ENCODE data around the gene B4GALT2.

B4GALT2 gene

GRCh38 chr1:43969746-43970466 lies 9.1 kb upstream of the B4GALT2 start, which contains the start of gene DPH2:
DPH2 (plus strand) TSS chr1:43970010; CDS start chr1:43970176, 166 bp downstream.
- peak; percentile 99 for DNase-seq (ENCODE audit: low read depth)

GRCh38 chr1:43970502-43970901 lies 8.5 kb upstream of the B4GALT2 start:
- DNase-seq (ENCODE audit: low read depth) = no peak

DNA sequence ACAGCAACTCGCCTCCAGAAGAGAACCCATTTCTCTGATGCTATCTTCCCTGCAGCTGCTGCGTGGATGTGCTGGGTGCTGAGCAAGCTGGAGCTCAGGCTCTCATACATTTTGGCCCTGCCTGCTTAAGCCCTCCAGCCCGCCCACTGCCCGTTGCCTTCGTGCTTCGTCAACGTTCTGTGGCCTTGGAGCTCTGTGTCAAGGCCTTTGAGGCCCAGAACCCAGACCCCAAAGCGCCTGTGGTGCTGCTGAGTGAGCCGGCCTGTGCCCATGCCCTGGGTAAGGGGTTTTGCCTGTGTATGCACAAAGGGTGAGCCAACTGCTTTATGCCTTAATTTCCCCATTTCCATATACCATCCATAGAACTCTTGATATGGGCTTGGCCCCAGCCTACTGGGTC lies 8.1 kb upstream of the B4GALT2 start:
- no peak for DNase-seq (ENCODE audit: low read depth)

GRCh38 chr1:43971336-43971980 lies 7.6 kb upstream of the B4GALT2 start:
- no peak for DNase-seq (ENCODE audit: low read depth)

- DNase-seq (ENCODE audit: low read depth) = peak; percentile 32
Observed at GRCh38 chr1:43973981-43974442, 5.0 kb upstream of the B4GALT2 start.

- peak; percentile 97 for DNase-seq (ENCODE audit: low read depth)
Observed at GRCh38 chr1:43974443-43975248, 4.4 kb upstream of the B4GALT2 start, which contains the start of gene ATP6V0B. ATP6V0B (plus strand) TSS chr1:43974960; CDS start chr1:43975041, 81 bp downstream.

- peak; percentile 42 for DNase-seq (ENCODE audit: low read depth)
Observed at GRCh38 chr1:43975249-43975961, 3.6 kb upstream of the B4GALT2 start.

DNA sequence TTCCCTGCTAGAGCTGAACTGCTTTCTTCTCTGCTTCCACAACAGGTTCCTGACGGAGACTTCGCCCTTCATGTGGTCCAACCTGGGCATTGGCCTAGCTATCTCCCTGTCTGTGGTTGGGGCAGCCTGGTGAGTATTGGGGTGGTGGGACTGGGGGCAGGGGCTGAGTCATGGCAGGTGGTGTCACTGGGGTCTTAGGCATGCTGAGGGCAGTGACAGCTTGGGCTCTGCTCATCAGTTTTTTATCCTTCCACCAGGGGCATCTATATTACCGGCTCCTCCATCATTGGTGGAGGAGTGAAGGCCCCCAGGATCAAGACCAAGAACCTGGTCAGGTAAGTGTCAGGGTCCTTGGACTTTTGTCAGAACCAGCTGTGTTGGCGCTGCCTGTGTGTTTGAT lies 3.0 kb upstream of the B4GALT2 start:
- peak; percentile 35 for DNase-seq (ENCODE audit: low read depth)

- DNase-seq (ENCODE audit: low read depth) = no peak
Observed at GRCh38 chr1:43976890-43977289, 2.1 kb upstream of the B4GALT2 start.

- DNase-seq (ENCODE audit: low read depth) = no peak
Observed at GRCh38 chr1:43977376-43978263, 1.4 kb upstream of the B4GALT2 start.

DNA sequence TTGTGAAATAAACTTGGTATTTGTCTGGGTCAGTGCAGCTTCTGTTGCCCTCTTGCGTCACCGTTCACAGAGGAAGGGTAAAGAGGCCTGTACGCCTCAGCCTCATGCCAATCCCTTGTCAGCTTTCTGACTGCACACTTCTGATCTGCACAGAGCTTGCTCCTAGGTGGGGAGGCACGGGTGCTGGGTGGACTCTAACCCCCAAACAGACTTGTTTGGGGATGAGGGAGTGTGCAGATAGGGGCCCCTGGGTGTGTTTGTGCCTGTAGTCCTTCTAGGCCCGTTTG lies 803 bp upstream of the B4GALT2 start:
- no peak for DNase-seq (ENCODE audit: low read depth)

DNA sequence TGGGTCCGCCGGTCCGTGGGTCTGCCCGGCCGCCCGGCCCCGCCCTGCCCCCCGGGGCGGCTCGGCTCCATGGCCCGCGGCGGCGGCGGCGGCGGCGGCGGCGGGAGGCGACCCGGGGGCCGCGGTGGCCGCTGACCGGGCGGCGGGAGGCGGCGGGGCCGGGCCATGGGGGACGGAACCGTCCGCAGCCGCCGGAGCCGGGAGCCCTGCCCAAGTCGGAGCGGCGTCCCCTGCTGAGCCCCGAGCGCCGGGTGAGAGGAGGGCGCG lies 184 bp downstream of the B4GALT2 start:
- no peak for DNase-seq (ENCODE audit: low read depth)

- DNase-seq (ENCODE audit: low read depth) = peak; percentile 79
Observed at GRCh38 chr1:43979528-43980254, 681 bp downstream of the B4GALT2 start.

- peak; percentile 64 for DNase-seq (ENCODE audit: low read depth)
Observed at GRCh38 chr1:43980255-43981134, 1.5 kb downstream of the B4GALT2 start.

DNA sequence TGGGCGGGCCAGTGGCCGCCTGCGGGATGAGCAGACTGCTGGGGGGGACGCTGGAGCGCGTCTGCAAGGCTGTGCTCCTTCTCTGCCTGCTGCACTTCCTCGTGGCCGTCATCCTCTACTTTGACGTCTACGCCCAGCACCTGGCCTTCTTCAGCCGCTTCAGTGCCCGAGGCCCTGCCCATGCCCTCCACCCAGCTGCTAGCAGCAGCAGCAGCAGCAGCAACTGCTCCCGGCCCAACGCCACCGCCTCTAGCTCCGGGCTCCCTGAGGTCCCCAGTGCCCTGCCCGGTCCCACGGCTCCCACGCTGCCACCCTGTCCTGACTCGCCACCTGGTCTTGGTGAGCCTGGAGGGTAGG lies 2.1 kb downstream of the B4GALT2 start:
- no peak for DNase-seq (ENCODE audit: low read depth)

DNA sequence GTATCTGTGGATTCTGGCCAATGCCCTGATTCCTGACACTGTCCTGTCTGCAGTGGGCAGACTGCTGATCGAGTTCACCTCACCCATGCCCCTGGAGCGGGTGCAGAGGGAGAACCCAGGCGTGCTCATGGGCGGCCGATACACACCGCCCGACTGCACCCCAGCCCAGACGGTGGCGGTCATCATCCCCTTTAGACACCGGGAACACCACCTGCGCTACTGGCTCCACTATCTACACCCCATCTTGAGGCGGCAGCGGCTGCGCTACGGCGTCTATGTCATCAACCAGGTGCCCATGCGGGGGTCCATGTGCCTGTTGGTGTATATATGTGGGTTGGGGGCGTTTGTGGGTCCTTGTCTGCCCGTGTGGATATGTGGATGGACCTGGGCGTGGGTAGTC lies 2.6 kb downstream of the B4GALT2 start:
- DNase-seq (ENCODE audit: low read depth) = no peak

DNA sequence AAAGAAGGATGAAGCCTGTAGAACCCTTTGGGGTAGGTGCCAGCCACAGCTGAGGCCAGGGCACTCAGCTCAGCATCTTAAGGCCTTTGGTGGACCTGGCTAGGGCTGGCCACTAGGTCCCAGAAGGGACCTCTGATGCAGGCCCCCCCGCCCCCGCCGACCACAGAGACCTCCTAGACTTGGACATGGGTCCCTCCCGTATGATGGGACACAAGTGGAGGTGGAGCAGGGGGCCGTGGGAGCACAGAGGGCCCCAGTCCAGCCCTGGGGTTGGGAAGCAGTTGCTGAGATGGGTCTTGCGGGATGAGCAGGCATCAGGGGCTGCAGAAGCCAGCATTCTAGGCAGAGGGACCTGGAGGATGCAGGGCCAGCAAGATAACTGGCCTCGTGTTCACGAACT lies 3.2 kb downstream of the B4GALT2 start:
- DNase-seq (ENCODE audit: low read depth) = no peak

DNA sequence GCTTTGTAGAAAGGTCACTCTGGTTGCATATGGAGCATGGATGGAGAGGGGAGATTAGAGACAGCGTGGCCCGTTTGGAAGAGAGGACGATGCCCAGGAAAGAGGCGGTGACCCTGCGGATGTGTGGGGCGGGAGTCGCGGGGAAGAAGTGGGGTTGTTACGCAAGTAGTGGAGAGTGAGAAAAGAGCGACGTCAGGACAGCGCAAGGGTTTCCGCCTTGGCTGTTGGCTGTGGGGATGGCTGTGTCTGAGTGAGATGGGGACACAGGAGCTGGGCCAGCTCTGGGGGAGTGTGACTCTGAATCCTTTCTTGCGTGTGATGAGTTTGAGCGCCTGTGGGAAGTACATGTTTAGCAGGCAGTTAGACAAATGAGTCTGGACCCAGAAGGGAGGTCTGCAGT lies 3.8 kb downstream of the B4GALT2 start:
- DNase-seq (ENCODE audit: low read depth) = no peak

- no peak for DNase-seq (ENCODE audit: low read depth)
Observed at GRCh38 chr1:43983253-43983899, 4.4 kb downstream of the B4GALT2 start.
